SK-N-MC (cell line): Measurements from ENCODE around the gene MIPOL1.

Experiments
- EZH2 ChIP-seq: fragments of 200-600 bp; sonication (generic); IDR thresholded peaks from one replicate; pipeline ENCODE4 v1.6.1; 2017; ENCODE audit warnings: antibody characterized with exemption
- POLR2AphosphoS5 ChIP-seq: IDR thresholded peaks from 2 replicates; pipeline ENCODE4 v1.6.1; 2012; ENCODE audit warnings: mild to moderate bottlenecking, low read depth, low read length, borderline replicate concordance

DNA sequence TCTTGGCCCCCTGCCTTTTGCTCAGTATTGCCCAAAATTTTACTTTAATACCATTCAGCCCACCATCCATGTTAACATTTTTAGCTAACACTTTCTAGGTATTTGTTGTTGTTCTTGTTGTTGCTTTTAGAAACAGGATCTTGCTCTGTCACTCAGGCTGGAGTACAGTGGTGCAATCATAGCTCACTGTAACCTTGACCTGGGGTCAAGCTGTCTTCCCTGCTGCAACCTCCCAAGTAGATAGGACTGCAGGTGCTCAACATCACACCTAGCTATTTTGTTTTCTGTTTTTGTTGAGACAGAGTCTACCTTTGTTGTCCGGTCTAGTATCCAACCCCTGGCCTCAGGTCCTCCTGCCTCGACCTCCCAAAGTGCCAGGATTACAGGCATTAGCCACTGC, 4.0 kb downstream of the MIPOL1 start:
- TF ChIP-seq EZH2: no peak
- TF ChIP-seq POLR2AphosphoS5: no peak
